Heart right ventricle (tissue), 16 donors: ENCODE measurements around the gene PRKN. TPM values are rescaled to one million over a fixed set of nuclear protein-coding genes. Genes with fewer than 3 reads are reported as not detected.

Experiments
- ATAC-seq, 8 donors: fragments of 200-7000 bp; cut with Tn5 transposase; one replicate each; pipeline ENCODE4 v1.9.1; 2020; ENCODE audit warnings: mild to moderate bottlenecking in 8 of 8, moderate library complexity in 8 of 8, moderate number of reproducible peaks in 1 of 8
- DNase-seq, 2 donors: peaks; one replicate each; pipeline ENCODE4 v3.0.0-alpha.2; 2020
- H3K27ac ChIP-seq, 10 donors: fragments of 200-600 bp; sonication (generic) in 2 of 10; one replicate each; pipeline versions ENCODE4 v1.5.0 to v1.8.0; 2020 to 2022; ENCODE audit warnings: mild to moderate bottlenecking in 3 of 10
- H3K27me3 ChIP-seq, 7 donors: fragments of 200-600 bp; one replicate each; pipeline ENCODE4 v1.8.0; 2021 to 2022; ENCODE audit warnings: mild to moderate bottlenecking in 2 of 7
- H3K36me3 ChIP-seq, 9 donors: fragments of 200-600 bp; sonication (generic) in 1 of 9; one replicate each; pipeline versions ENCODE4 v1.5.0 to v1.8.0; 2020 to 2022; ENCODE audit warnings: mild to moderate bottlenecking in 2 of 9
- H3K4me1 ChIP-seq, 9 donors: fragments of 200-600 bp; sonication (generic) in 1 of 9; one replicate each; pipeline versions ENCODE4 v1.5.0 to v1.8.0; 2020 to 2022; ENCODE audit warnings: mild to moderate bottlenecking in 4 of 9
- H3K4me3 ChIP-seq, 10 donors: fragments of 200-600 bp; sonication (generic) in 2 of 10; one replicate each; pipeline versions ENCODE4 v1.5.0 to v1.8.0; 2020 to 2022; ENCODE audit warnings: mild to moderate bottlenecking in 7 of 10, moderate library complexity in 2 of 10
- H3K9me3 ChIP-seq, 11 donors: fragments of 200-600 bp in 10 of 11; sonication (generic) in 2 of 11; one replicate each; pipeline versions ENCODE4 v1.5.0 to v1.8.0; 2013 to 2022; ENCODE audit warnings: mild to moderate bottlenecking in 2 of 11, control low read depth in 1 of 11, moderate library complexity in 1 of 11
- CTCF ChIP-seq, 9 donors: fragments of 200-600 bp; sonication (generic) in 2 of 9; IDR thresholded peaks; one replicate each; pipeline versions ENCODE4 v1.5.0 to v1.8.0; 2021 to 2022; ENCODE audit warnings: antibody characterized with exemption in 9 of 9, mild to moderate bottlenecking in 5 of 9, moderate library complexity in 1 of 9
- WGBS, 2 donors: extraction: QIAGEN DNeasy Blood & Tissue Kit; methylation state at CpG; one replicate each; pipeline ENCODE4 v1.1.7; 2013; ENCODE audit warnings: inconsistent platforms in 1 of 2; 5-methylcytosine and 5-hydroxymethylcytosine counted together
- intact Hi-C, 10 donors: fragments of 100-400 bp; cut with DNase I; formaldehyde crosslinking; loops; one replicate each; pipeline versions ENCODE4 v1.11.1 to v1.14.2; 2022
- polyA plus RNA-seq, 2 donors: library from polyadenylated mRNA; stranded (reverse); fragments of 200-250 nt; gene quantifications; one replicate each; pipeline ENCODE4 v1.2.3, GENCODE V29; 2013
- total RNA-seq, 10 donors: library from RNA; stranded (reverse); fragmentation: NEBNext Ultra II Directional in 3 of 10; extraction: Animal tissue kit (Norgen Biotek cat#: 25700) in 3 of 10; gene quantifications; one replicate each; pipeline versions ENCODE4 v1.2.1 to v1.2.4, GENCODE V29; 2021 to 2023
- donor health status: Arrhythmogenic right ventricular cardiomyopathy.
- donor health status: ischemic (EF 13 %, LVEDD 7.1; RV severe dilation, severe dysfunction).
- donor health status: healthy with polysubstance abuse.
- donor health status: DM: no; HTN: yes; CAD: no.
- donor health status: DM: no; HTN: no; CAD: no.
- donor health status: ischemic (EF 25% LVEDD 6.9; RV normal size, moderate dysfunction).
- donor health status: ischemic (EF 25% LVEDD 5.7; RV mildly dilated, moderate dysfunction).
- donor health status: healthy.
- donor health status: DM: yes; HTN: yes; CAD: no.
- donor health status: Ischemic cardiomyopathy.
- donor health status: ischemic (EF 35%, LVEDD 5.7; RV mildly dilated, moderate dysfunction).
- donor health status: nonischemic (EF 11% LVEDD 7.7; RV severe dilation, severe dysfunction).
- donor health status: DM: yes; HTN: yes; CAD: no.
- donor health status: PGD.
- donor health status: ischemic (EF 29% LVEDD 5.4; RV normal size, mild dysfunction).
- donor health status: nonischemic (EF 23%, LVEDD 6.1; RV moderate dilation, normal function).

PRKN gene
- total and polyA plus RNA-seq, 12 donors = 2.3 to 27.7 (median 26.3) TPM

DNA sequence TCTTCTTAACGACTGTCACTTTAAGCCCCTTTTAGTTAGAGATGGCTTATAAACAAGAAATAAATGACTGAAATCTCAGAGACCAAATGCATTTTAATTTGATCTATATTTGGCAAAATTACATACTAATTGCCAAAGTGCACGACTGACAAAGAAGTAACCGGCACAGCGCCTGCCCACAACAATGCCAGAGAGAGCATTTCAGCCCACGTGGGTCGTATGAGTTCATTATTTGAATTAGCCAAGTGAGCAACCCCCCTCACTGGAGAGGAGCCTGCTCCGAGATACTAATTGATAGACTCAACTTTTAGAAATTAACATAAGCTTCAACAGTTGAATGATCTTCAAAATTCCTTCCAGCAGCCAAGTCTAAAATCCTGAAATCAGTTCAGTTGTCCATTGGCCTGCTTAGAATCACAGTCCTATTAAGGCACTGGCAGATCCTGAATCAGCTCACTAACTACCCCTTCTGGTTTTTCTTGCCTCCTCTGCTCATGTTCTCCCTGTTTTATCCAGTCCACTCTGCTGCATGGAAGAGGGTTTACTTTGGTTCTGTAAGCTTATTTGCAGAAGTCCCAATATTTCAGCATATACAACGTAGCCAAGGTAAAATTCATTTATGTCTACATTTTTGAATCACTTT lies 934.6 kb downstream of the PRKN start:
- DNase-seq = no peak
- H3K4me3 ChIP-seq = no peak overlapping the region
- H3K27me3 ChIP-seq = no peaks in the 10 kb centered on the region
- H3K9me3 ChIP-seq = peaks cover 0 to 11% (median 0%) of the 10 kb centered on the region in 11 donors
- ATAC-seq = no peak
- no peak overlapping the region for H3K27ac ChIP-seq
- H3K36me3 ChIP-seq = no peaks in the 10 kb centered on the region
- no peak for TF ChIP-seq CTCF (IDR thresholded peaks at IDR 0.05)
- WGBS, 2 donors = 80 to 86% methylated on average over 8 of the region's 8 CpGs
- intact Hi-C loops = no loop called here
- no peaks in the 10 kb centered on the region for H3K4me1 ChIP-seq

DNA sequence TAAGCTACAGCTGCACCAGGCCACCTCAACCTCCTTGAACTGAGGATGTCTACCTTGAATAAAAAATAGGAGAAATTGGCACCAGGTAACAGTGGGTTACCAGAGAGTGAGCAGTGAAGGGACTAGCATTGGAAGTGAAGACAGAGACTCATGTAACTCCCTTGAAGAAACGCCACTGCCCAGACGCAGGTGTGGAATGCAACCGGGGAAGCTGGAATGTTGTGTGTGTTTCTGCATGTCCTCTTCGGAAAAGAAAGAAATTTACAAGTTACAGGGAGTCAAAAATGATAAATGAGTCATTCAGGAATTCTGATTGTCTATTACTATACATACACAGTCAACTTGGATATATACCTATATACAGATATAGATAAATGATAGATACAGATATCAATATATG lies 939.0 kb downstream of the PRKN start:
- H3K4me3 ChIP-seq = no peak overlapping the region
- 81 to 84% methylated on average over 4 of the region's 4 CpGs for WGBS, 2 donors
- no peaks in the 10 kb centered on the region for H3K27me3 ChIP-seq
- H3K36me3 ChIP-seq = no peaks in the 10 kb centered on the region
- H3K9me3 ChIP-seq = peaks cover 0 to 18% (median 0%) of the 10 kb centered on the region in 11 donors
- ATAC-seq (no peak), DNase-seq (no peak)
- no peak overlapping the region for H3K27ac ChIP-seq
- intact Hi-C loops = no loop called here
- no peaks in the 10 kb centered on the region for H3K4me1 ChIP-seq
- TF ChIP-seq CTCF (IDR thresholded peaks at IDR 0.05) = no peak

GRCh38 chr6:161772176-161772575 lies 955.4 kb downstream of the PRKN start:
- H3K36me3 ChIP-seq = no peaks in the 10 kb centered on the region
- DNase-seq (no peak), ATAC-seq (no peak)
- TF ChIP-seq CTCF (IDR thresholded peaks at IDR 0.05) = no peak
- no peaks in the 10 kb centered on the region for H3K9me3 ChIP-seq
- H3K4me1 ChIP-seq = peaks cover 0 to 17% (median 7%) of the 10 kb centered on the region in 9 donors
- H3K4me3 ChIP-seq = no peak overlapping the region
- intact Hi-C loops = no loop called here
- 90 to 91% methylated on average over 7 of the region's 7 CpGs for WGBS, 2 donors
- H3K27ac ChIP-seq = no peak overlapping the region
- no peaks in the 10 kb centered on the region for H3K27me3 ChIP-seq

- Histone ChIP-seq H3K9me3 (no peaks in the 10 kb centered on the region), H3K27ac (no peak overlapping the region), H3K4me3 (no peak overlapping the region), H3K4me1 (no peaks in the 10 kb centered on the region), H3K27me3 (no peaks in the 10 kb centered on the region), H3K36me3 (no peaks in the 10 kb centered on the region)
- TF ChIP-seq CTCF (IDR thresholded peaks at IDR 0.05) = no peak
- DNase-seq (no peak), ATAC-seq (no peak)
- WGBS, 2 donors = 89 to 91% methylated on average over 6 of the region's 6 CpGs
- intact Hi-C loops = no loop called here
Observed at GRCh38 chr6:161761966-161762365, 965.6 kb downstream of the PRKN start.
